ENCODE data around the gene PPP2R2C. TPM values are rescaled to one million over a fixed set of nuclear protein-coding genes. Genes with fewer than 3 reads are reported as not detected.

Gene PPP2R2C
- total RNA-seq, 1 experiment from 2014 or later: 8.1 TPM

DNA sequence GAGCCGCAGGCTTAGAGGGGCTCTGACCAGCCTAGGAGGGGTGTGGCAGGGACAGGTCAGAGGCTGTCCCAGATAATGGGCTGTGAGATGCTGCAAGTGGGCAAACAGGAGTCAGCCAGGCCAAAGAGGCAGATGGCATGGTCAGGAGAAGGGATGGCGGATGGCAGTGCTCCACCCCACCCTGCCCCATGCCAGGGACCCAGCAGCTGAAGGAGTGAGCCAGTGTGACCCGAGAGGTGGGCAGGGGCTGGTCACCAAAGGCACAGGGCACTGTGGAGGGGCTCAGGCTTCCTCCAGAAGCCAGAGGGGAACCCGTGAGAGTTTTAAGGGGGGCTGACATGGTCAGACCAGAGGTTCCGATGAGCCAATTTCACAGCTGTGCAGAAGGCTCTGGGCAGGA is 105.8 kb downstream of the PPP2R2C start:
- no peak overlapping the region for H2BK120ac ChIP-seq (ENCODE audit: low read depth, low read length, poor library complexity, severe bottlenecking)
- no peak overlapping the region for H2BK15ac ChIP-seq (ENCODE audit: low read depth, low read length)
- Mint-ChIP-seq H3K27ac (no peak overlapping the region), H3K36me3 (ENCODE audit: insufficient read depth in 1 of 3, low read depth in 3 of 3) (no peaks in the 10 kb centered on the region), H3K9me3 (no peaks in the 10 kb centered on the region; a peak in 1 of 5 replicates), H3K4me1 (peaks cover 17 to 32% of the 10 kb centered on the region in 2 experiments), H3K27me3 (ENCODE audit: low read depth) (peaks cover 17% of the 10 kb centered on the region), H3K4me3 (no peak overlapping the region)
- no peaks in the 10 kb centered on the region for H3K9me3 ChIP-seq (ENCODE audit: control insufficient read depth, low read depth, low read length)
- no peak for DNase-seq
- no peak overlapping the region for H3K4me2 ChIP-seq (ENCODE audit: insufficient read depth, insufficient read length, low read length)
- no peak overlapping the region for H2BK20ac ChIP-seq (ENCODE audit: low read depth, low read length, poor library complexity, severe bottlenecking)
- H3K23me2 ChIP-seq (ENCODE audit: insufficient read length, low read depth, low read length, poor library complexity, severe bottlenecking): no peaks in the 10 kb centered on the region
- H3K14ac ChIP-seq (ENCODE audit: insufficient read depth, low read length): no peak overlapping the region
- no peak overlapping the region for H2AFZ ChIP-seq (ENCODE audit: low read length)
- H3K27ac ChIP-seq (ENCODE audit: insufficient read length, low read depth, low read length): no peak overlapping the region
- H3K4me1 ChIP-seq (ENCODE audit: insufficient read depth, low read length): no peaks in the 10 kb centered on the region
- H3K79me2 ChIP-seq (ENCODE audit: insufficient read depth, low read length): no peaks in the 10 kb centered on the region
- TF ChIP-seq CTCF (conservative IDR thresholded peaks at IDR 0.05): no peak
- H3K4ac ChIP-seq (ENCODE audit: low read depth, low read length): no peak overlapping the region
- no peak overlapping the region for H3K56ac ChIP-seq (ENCODE audit: insufficient read length, low read depth, low read length)
- no peak overlapping the region for H2BK5ac ChIP-seq (ENCODE audit: insufficient read length, low read length)
- no peak overlapping the region for H3T11ph ChIP-seq (ENCODE audit: low read length)
- no peaks in the 10 kb centered on the region for H3K27me3 ChIP-seq (ENCODE audit: insufficient read depth, low read length)
- H4K8ac ChIP-seq (replicated peaks; ENCODE audit: insufficient read length, low read depth, low read length): no peak overlapping the region
- H2AK5ac ChIP-seq (ENCODE audit: insufficient read length, low read length): no peak overlapping the region
- H3K9ac ChIP-seq (ENCODE audit: extremely low read depth, insufficient read length, low read length): no peak overlapping the region
- no peak overlapping the region for H2BK12ac ChIP-seq (ENCODE audit: insufficient read length, low read depth, low read length)
- no peaks in the 10 kb centered on the region for H4K20me1 ChIP-seq (ENCODE audit: control insufficient read depth, insufficient read depth, insufficient read length)
- H4K5ac ChIP-seq (ENCODE audit: insufficient read length, low read depth, low read length): no peak overlapping the region
- no CpG with 5 or more reads among the region's 5 CpGs for WGBS (ENCODE audit: extremely low coverage, insufficient read length, low lambda C conversion rate)
- H3K23ac ChIP-seq (ENCODE audit: insufficient read length, low read depth, low read length): no peak overlapping the region
- no peaks in the 10 kb centered on the region for H3K79me1 ChIP-seq (ENCODE audit: insufficient read depth, low read depth, low read length, poor library complexity, severe bottlenecking)
- H3K18ac ChIP-seq (ENCODE audit: insufficient read length, low read depth, low read length): no peak overlapping the region
- H4K91ac ChIP-seq (ENCODE audit: insufficient read length, low read depth, low read length): no peak overlapping the region

Measured in H9 (cell line).